Measurements from ENCODE around the gene PDE6G.
"Not testable (repeated sequence)": the region's sequence is repeated elsewhere in the genome, so short reads cannot be mapped to it uniquely, and the experiment has no call there.

The PDE6G gene

DNA sequence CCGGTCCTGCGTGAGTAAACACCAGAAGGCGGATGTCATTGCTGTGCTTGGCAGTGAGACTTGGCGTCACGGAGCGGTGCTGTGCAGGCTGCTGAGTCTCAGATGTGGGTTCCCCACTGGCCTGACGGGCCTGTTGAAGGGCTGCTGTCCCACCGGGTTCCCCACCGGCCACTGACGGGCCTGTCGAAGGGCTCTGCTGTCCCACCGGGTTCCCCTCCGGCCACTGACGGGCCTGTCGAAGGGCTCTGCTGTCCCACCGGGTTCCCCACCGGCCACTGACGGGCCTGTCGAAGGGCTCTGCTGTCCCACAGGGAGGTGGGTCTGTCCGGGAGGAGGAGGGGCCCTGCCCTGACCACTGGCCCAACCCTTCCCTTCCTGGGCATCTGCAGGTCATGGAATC, 30.3 kb upstream of the PDE6G start:
- no peak for DNase-seq

DNA sequence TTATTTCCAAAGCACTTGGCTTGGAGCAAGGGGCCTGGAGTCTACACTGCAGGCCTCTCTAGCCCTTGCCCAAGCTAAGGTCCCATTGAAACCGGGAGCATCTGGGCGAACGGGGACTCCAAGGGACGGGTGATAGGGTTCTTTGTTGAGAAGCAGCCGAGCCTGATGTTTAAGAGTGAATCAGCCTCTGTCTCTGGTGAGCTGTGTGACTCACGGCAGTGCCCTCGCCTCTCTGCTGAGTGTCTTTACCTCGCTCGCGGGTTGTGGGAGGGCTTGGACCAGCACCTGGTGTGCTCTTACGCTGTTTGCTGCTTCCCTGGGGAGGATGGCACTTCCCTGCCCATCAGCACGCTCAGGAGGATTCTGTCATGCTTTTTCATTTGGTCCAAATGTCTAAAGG, 28.8 kb upstream of the PDE6G start:
- DNase-seq: no peak

DNA sequence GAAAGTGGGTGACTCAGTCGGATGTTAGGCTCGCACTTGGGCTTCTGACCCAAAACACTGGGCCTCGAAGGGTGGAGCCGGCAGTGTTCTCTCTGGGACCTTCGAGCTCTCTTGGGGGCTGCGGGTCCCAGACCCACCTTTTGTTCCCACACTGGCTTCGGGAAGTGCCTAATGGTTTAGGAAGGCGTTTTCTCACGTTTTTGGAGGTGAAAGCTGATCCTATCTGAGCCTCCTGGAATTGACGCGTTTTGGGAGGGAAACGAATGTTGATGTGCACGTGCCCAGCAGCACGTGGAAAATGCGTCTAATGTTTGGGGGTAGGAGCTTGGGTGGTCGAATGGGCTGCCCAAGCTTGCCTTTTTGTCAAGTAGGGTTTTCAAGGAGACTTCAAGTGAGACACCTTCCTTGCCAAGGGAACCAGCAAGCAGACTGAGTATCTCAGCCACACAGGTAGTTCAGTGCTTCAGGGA, 28.1 kb upstream of the PDE6G start:
- no peak for DNase-seq

DNA sequence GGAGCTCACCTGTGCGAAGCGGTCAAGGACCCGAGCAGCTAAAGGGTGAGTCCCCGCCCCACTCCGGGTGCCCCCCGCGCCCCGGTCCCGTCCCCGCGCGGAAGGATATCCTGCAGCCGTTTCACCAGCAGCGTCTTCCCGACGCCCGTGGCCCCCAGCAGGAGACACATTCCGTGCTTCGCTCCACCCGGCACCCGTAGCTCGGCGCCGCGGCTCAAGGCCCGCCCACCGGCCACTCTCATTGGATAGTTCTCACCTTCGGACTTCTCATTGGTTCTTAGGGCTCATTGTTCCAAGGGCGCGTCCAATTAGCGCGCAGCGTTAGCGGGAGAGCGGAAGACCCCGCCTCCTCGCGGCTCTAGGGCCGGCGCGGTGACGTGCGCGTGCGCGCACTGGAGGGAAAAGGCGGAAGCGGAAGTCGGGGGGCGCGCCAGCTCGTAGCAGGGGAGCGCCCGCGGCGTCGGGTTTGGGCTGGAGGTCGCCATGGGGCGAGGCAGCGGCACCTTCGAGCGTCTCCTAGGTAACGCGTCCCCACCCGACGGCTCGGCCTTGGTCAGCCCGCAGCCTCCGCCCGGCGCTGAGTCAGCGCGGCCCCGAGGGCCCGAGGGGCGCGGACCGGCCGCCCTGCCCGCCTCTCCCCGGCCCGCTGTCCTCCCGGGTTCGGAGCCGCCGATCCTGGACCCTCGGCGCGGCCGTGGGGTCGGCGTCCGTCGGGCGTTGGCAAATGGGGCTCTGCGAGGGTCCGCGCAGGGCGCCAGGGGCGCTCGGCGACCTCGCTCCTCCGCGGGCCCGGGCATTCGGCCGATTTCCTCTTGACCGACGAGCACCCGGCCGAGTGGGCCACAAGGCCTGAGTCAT, 27.5 kb upstream of the PDE6G start, which contains the start of the genes ARL16 and HGS:
Gene ARL16, minus strand, starts transcription at position 214 of the 858 bp plus-strand sequence. Its CDS starts 44 bp downstream, at position 170.
Gene HGS, plus strand, starts transcription at position 428 of the 858 bp plus-strand sequence. Its CDS starts 56 bp downstream, at position 484.
- peak; percentile 97 for DNase-seq

DNA sequence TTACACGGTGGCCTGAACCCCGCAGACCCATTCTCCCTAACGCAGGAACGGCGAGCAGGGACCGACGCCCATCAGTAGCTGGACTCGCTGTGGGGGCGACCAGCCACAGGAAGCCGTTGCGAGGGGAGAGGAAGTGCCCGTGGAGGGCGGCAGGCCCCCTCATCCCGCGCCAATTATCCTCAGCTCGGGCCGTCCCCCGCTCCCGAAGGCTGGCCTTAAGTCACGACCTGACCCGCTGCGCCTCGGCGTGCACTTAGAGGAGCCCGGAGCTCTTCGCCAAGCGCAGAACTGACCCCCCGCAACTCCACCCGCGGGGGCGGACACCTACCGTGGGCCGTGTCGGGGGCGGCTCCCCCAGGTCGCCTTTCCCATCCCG, 26.9 kb upstream of the PDE6G start:
- DNase-seq: no peak

DNA sequence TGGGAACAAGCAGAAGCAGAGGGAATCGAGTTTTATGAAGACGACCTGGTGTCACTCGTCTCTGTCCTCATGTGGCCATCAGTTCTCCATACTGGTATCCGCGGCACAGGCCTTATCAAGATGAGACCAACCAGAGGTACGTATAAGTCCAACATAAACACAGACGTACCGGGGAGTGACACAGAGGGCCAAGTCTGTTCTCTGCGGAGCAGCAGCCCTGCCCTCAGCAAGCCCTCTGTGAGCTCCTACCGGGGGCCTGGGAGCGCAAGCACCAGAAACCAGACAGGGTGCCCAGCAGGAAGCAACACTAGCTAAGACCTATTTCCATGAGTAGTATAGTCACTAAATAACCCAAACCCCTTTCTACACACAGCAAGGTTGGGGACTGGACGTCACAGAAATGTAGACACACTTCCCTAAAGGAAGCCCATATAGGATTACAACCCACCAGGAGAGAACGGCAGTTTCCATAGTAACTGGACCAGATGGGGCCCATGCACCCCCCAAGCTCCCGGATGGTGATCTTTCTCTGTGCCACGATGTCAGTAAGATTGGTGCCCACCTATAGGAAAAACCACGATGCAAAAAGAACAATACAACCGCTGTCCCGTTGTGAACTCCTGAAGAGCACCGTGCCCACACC, 26.3 kb upstream of the PDE6G start:
- no peak for DNase-seq

DNA sequence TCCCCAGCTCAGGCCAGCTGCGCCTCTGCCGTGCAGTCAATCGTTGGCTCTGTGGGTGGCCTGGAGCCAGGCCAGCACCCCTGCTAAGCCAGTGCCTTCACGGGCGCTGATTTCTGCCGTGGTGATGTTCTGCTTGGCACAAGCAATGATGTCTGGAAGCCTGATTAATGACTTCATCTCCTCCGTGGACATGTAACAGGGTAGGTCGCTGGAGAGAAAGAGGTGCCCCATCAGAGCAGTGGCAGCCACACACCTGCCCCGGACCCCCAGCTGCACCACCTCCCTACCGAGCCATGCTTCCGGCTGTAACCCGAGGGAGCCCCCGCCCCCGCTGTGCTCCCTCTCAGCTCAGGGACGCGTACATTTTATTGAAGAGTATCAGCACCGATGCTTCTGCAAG, 25.3 kb upstream of the PDE6G start:
- peak; percentile 64 for DNase-seq

DNA sequence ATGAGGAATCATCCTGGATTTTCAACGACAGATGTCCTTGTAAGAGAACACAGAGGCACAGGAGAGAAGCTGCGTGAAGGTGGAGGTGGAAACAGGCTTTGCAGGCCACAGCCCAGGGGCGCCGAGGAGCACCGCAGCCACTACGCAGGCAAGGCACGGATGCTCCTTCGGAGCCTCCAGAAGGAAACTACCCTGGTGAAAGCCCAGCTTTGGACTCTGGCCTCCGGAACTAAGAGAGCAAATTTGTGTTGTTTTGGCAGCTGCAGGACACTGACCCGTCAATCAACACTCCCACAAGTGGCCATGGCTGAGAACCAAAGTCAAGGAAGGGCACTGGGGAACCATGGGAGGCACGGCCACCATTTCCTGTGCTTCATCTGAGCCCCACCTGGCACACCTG, 23.8 kb upstream of the PDE6G start:
- no peak for DNase-seq

DNA sequence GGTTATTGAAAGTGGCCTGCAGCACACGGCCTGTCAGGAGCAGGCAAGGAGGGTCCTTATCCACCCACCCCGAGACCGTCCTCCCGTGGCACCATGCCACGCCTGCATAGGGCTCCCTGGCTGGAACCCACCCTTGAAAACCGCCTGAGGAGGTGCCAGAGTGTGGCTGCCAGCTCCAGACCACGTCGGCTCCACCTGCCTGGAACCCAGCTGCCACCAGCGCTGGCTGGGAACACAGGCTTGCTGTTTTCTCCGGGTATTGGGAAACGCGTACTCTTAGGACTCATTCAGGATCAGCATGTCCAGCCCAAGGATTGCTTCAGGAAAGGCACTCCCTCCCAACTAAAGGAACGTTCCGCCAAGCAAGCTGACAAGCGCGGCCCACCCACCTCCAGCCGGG, 20.6 kb upstream of the PDE6G start:
- no peak for DNase-seq

DNA sequence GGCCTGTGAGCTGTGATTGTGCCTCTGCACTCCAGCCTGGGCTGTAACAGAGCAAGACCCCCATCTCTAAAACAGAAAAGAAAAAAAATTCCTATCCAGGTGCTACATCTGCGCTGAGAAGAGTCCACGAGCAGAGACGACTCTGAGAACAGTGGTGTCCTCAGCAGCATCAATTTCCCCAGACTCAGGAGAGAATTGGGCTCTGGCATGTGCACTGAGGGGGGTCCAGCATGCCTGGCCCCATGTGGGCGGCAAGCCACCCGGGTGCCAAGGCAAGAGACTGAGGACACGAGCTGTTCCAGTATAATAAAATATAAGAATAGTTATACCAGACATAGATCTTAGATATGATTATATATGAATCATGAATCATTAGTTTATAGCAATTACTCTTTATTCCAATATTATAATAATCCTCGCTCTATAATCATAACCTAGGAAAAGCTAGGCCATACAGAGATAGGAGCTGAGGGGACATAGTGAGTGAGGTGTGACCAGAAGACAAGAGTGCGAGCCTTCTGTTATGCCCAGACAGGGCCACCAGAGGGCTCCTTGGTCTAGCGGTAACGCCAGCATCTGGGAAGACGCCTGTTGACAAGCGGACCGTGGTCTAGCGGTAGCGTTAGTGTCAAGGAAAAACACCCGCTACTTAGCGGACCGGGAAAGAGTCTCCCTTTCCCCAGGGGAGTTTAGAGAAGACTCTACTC, 19.3 kb upstream of the PDE6G start:
- DNase-seq: not testable (repeated sequence)

DNA sequence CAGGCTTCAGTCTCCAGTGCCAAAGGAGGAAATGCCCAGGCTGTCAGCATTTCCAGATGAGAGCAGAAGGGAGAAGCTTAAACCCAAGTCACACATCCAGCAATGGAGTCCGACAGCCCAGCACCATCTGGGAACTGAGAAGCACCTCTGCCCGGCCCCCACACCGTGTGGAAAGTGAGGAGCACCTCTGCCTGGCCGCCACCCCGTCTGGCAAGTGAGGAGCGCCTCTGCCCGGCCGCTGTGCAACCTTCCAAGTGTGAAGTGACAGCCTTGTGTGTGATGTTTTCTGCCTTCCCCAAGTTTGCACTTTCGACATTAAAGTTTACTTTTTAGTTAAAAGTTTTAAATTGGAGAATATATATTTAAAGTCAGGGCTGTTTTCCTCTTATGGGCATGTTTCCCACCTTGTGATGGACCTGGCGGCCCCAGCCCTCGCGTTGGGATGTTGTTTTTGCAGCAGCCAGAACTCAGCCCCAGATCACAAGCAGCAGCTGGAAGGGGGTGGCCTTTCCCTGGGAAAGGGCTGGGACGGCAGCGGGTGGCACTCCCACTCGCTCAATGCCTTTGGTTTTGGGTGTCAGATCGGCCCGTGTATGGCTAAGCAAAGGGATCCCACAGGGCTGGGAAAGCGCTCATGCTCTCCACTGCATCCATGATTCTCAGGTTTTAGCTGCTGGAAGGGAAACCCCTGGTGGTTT, 17.4 kb upstream of the PDE6G start:
- no peak for DNase-seq

DNA sequence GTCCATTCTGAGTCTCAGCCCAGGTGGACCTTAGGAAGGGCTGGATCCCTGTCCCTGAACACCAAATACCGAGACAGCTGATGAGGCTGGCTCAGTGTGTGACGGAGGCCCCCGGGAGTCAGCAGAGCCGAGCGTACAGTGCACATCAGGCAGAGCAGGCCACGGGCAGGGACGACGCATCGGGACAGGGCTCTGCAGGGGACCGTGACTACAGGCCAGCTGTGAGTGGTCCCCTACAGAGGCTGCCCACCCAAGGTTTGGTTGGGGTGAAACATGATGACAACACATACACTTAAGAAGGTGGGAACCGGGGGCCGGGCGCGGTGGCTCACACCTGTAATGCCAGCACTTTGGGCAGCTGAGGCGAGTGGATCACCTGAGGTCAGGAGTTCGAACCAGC, 16.6 kb upstream of the PDE6G start:
- DNase-seq: no peak

DNA sequence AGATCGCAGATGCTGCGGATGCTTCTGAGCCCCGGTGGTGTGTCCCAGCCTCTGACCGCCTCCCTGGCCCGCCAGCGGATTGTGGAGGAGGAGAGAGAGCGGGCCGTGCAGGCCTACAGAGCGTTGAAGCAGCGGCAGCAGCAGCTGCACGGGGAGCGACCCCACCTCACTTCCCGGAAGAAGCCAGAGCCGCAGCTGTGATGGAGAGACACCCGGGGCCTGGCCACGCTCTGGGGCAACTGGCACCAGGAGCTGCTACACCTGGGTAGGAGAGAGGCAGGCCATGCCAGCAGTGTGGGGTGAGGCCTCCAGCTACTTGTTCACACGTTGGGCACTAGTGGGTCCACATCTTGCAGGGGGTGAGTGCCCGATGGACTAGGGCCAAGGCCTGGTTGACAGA, 16.2 kb upstream of the PDE6G start:
- no peak for DNase-seq

DNA sequence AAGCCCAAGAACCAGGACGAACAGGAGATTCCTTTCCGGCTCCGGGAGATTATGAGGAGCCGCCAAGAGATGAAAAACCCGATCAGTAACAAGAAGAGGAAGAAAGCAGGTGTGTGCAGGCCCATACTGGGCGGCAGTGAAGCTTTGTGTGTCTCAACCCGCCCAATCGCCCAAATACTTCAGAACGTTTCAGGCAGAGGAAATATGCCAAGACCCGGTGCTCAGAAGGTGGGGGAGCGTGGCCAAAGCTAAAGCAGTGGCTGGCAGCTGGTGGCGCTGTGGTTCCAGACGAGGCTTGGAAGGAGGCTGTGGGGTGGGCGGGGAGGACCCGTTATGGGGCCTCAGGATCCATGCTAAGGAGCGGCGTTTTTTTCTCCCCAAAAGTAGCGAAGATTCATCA, 11.4 kb upstream of the PDE6G start:
- no peak for DNase-seq

DNA sequence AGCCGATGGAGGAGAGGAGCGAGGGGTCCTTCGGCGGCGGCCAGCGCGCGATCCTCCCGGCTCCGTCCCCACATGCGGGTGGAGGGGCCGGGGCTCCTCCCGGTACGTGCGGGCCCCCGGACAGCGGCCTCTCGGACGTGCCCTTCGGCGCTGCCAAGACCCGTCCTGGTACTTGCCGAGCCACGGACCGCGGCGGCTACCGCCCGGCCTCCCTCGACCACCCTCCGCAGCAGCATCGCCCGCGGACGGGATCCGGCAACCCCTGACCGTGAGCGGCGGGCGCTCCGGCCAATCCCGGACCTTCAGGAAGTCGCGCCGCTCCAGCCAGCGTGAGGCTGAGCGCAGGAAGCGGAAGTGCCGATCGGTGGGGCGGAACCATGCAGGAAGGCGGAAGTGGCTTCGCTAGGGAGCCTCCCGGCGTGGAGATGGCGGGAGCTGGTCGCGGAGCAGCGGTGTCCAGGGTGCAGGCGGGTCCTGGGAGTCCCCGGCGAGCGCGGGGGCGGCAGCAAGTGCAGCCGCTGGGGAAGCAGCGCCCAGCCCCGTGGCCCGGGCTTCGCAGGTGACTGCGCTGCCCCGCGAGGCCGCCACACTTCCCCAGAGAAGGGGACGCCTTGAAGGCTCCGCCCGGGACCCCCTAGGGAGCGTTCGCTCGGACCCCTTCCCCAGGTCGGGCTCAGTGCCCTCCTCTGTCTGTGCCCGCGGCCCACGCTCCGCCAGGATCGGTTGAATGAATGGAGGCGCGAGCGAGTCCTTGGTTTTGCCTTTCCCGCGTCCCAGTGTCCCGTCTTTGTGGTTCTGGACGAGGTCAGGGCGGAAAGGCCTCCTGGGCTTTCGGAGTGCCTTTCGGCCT, 10.2 kb upstream of the PDE6G start, which contains the start of the genes CCDC137 and OXLD1:
Gene CCDC137, plus strand, starts transcription at position 396 of the 850 bp plus-strand sequence. Its CDS starts 30 bp downstream, at position 426.
Gene OXLD1, minus strand, starts transcription at position 264 of the 850 bp plus-strand sequence. Its CDS starts 28 bp downstream, at position 236.
- DNase-seq: peak; percentile 90

DNA sequence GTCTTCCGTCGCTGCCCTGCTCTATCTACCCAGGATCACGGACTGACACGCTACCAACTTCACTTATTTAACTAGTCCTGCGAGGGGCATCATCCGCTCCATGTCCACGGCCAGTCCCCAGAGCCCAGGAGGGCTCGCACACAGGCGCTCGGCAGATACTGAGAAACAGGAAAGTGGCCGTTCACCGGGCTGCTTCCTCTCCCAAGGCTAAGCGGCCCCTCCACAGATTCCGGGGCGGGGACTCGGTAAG, 9.7 kb upstream of the PDE6G start:
- DNase-seq: no peak

DNA sequence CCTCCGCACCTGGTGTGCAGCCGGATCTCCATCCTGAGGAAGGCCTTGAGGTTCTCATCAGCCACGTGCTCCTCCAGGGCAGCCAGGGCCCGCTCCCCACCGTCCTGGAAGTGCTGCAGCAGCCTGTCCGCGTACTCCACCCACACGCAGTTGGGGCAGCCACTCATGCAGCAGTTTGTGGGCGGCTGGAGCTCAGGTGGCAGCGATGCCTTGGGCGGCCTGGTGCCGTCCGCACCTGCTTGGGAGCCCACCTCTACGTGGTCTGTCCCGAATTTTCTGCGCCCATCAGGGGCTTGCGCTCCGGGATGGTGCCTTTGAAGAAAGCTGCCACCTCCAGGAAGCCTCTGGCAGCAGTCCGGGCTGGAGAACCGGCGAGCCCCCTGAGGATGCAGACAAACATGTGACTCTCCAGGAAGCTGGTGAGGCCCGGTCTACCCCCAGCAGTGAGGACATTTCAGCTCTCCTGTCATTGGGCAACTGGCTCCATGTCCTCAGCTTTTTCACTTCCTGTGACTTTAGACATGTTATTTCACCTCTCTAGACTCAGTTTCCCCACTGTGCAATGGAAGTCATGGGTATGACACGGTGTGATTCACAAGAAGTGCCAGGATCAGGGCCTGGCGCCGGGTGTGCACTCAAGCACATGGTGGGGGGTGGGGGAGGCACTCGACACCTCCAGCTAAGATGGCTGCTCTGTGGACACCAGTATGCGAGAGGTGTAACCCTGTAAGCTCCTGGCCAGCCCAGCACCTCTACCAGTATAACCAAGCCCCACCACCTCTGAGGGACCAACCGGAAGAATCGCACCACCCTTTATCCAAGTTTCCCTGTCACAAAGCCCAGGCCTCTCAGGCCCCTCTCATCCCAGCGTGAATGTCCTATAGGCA, 9.1 kb upstream of the PDE6G start:
- DNase-seq: no peak

DNA sequence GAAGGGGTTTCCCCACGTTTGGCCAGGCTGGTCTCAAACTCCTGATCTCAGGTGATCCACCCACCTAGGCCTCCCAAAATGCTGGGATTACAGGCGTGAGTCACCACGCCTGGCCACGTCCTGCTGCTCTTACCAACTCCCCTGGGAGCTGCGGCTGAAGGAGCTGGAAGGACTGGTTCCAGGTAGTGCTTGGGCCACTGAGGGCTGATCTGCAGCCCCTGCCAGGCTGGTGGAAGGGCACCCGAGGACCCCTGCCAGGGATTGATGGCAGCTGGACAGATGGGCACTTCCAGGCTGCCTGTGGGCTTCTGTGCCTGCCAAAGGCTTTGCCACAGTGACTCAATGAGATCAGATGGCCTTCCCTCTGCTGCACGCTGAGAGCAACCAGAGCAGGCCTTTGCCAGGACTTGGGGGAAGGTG, 7.7 kb upstream of the PDE6G start:
- no peak for DNase-seq

DNA sequence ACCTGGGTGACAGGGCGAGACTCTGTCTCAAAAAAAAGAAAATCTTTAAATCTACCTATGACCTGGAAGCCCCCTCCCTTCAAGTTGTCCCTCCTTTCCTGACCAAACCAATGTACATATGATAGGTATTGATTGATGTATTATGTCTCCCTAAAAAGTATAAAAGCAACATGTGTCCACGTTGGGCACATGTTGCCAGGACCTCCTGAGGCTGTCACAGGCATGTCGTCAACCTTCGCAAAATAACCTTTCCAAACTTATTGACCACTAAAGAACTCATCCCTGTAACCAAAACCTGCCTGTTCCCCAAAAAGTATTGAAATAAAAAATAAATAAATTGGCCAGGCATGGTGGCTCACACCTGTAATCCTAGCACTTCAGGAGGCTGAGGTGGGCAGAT, 5.7 kb upstream of the PDE6G start:
- no peak for DNase-seq

DNA sequence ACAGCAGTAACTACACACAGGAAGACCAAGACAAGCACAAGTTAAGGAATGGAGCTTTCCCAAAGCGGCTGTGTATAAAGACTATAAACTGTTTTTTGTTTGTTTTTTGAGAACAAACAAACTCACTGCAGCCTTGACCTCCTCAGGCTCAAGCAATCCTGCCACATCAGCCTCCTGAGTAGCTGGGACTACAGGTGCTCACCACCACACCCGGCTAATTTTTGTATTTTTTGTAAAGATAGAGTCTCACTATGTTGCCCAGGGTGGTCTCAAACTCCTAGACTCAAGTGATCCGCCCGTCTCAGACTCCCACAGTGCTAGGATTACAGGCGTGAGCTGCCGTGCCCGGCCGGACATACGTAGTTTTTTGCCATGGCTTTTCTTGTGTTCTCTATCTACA, 4.1 kb upstream of the PDE6G start:
- no peak for DNase-seq

DNA sequence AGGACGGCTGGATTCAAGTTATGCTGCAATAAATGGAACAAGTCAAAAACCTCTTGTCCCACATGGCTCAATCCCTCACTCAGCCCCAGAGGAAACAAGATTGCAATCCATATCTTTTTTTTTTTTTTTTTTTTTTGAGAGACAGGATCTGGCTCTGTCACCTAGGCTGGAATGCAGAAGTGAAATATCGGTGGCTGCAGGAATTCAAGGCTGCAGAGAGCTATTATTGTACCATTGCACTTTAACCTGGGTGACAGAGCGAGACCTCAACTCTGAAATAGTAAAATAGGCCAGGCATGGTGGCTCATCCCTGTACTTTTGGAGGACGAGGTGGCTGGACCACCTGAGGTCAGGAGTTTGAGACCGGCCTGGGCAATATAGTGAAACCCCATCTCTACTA, 2.7 kb upstream of the PDE6G start:
- no peak for DNase-seq
